Body of pancreas (tissue), 4 donors: Measurements from ENCODE around the gene KIAA1191.

Experiments used
- POLR2A ChIP-seq, 3 donors: fragments of 450-650 bp; IDR thresholded peaks; one replicate each; pipeline ENCODE4 v1.6.1; 2016; ENCODE audit warnings: antibody characterized with exemption in 3 of 3, mild to moderate bottlenecking in 2 of 3
- TF ChIP-seq, protein P1 (sequence below), 7 experiments: fragments of 450-650 bp in 4 of 7; fragments of 200-600 bp in 3 of 7; sonication (generic) in 3 of 7; IDR thresholded peaks; one replicate each; pipeline ENCODE4 v1.5.1; 2016 to 2019; ENCODE audit warnings: antibody characterized with exemption in 7 of 7

DNA sequence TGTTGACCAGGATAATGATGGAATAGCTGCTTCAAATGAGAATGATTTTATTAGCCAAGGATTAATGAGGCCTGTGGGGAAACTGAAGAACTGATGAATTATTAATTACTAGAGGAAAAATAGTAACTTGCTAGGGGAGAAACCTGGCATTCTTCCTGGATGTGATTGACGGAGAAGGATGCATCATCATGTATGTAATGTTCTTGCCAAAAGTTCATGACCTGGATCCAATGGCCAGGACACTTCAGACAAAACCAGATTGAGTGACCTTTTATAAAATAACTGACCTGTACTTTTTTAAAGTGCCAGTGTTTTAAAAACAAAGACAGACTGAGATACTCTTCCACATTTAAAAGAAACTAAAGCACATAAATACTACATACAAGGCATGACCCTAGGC lies 23.7 kb downstream of the KIAA1191 start:
- TF ChIP-seq, protein P1, sequence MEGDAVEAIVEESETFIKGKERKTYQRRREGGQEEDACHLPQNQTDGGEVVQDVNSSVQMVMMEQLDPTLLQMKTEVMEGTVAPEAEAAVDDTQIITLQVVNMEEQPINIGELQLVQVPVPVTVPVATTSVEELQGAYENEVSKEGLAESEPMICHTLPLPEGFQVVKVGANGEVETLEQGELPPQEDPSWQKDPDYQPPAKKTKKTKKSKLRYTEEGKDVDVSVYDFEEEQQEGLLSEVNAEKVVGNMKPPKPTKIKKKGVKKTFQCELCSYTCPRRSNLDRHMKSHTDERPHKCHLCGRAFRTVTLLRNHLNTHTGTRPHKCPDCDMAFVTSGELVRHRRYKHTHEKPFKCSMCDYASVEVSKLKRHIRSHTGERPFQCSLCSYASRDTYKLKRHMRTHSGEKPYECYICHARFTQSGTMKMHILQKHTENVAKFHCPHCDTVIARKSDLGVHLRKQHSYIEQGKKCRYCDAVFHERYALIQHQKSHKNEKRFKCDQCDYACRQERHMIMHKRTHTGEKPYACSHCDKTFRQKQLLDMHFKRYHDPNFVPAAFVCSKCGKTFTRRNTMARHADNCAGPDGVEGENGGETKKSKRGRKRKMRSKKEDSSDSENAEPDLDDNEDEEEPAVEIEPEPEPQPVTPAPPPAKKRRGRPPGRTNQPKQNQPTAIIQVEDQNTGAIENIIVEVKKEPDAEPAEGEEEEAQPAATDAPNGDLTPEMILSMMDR (IDR thresholded peaks at IDR 0.05) = no peak
- no peak for TF ChIP-seq POLR2A (IDR thresholded peaks at IDR 0.05)
